ENCODE measurements around the gene JPT2. TPM values are rescaled to one million over a fixed set of nuclear protein-coding genes. Genes with fewer than 3 reads are reported as not detected.

The JPT2 gene
- total and polyA plus RNA-seq, 2 experiments from 2014 or later, result 43.8 to 139 TPM

DNA sequence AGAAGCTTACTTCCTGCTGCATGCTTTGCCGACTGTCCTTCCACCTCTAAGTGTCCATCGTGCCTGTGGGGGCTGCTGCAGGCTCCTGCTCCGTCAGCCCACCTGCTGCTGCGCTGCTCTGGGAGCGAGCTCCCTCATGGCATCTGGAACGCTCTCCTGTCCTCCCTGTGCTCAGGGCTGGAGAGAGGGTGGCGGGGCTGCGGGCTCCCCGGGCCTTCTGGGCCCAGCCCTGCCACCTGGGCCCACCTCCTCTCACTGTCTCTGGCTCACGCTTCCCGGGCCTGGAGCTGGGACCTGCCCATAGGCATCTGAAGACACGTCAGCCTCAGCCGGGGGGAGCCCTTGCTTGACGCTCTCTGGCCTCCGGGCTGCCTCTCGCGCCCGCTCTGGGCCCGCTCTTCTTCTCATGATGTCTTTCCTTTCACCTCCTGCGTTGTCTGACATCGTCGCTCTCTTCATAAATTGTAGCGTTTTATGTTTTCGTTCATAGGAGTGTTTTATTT, 66.3 kb downstream of the JPT2 start:
- H2AFZ ChIP-seq, result no peak overlapping the region
- H3K4me3 ChIP-seq, result no peak overlapping the region
- H3K79me2 ChIP-seq (replicated peaks; ENCODE audit: insufficient read depth), result no peaks in the 10 kb centered on the region
- H3K36me3 ChIP-seq (ENCODE audit: insufficient read depth), result no peaks in the 10 kb centered on the region
- Mint-ChIP-seq H3K9me3 (peaks cover 3% of the 10 kb centered on the region; the same call in 2 of the 3 replicates), H3K27ac (no peak overlapping the region), H3K36me3 (ENCODE audit: low read depth) (peaks cover 16% of the 10 kb centered on the region), H3K27me3 (ENCODE audit: insufficient read depth, low read depth, poor library complexity) (peaks cover 10% of the 10 kb centered on the region), H3K4me1 (no peaks in the 10 kb centered on the region), H3K4me3 (no peak overlapping the region)
- H4K20me1 ChIP-seq (replicated peaks; ENCODE audit: insufficient read depth), result no peaks in the 10 kb centered on the region
- no peaks in the 10 kb centered on the region for H3K27me3 ChIP-seq (ENCODE audit: insufficient read depth)
- H3F3A ChIP-seq (replicated peaks; ENCODE audit: low read depth), result peaks cover 9% of the 10 kb centered on the region
- H3K4me1 ChIP-seq (ENCODE audit: insufficient read depth), result no peaks in the 10 kb centered on the region
- no peak overlapping the region for H3K27ac ChIP-seq (ENCODE audit: low read depth)
- peak; percentile 51 for ATAC-seq
- peak; percentile 22 for DNase-seq (ENCODE audit: low spot score)
- no peak overlapping the region for H3K4me2 ChIP-seq
- TF ChIP-seq ZNF331 (CRISPR knock-in tag; IDR thresholded peaks at IDR 0.05; ENCODE audit: low read depth) (no peak), EZH2phosphoT487 (IDR thresholded peaks at IDR 0.05; ENCODE audit: unreplicated experiment) (no peak), CREB1 (CRISPR knock-in tag; IDR thresholded peaks at IDR 0.05; ENCODE audit: low read depth) (no peak), JUNB (IDR thresholded peaks at IDR 0.05; ENCODE audit: unreplicated experiment) (no peak), EZH2 (IDR thresholded peaks at IDR 0.05; ENCODE audit: low read depth, unreplicated experiment) (no peak), ZNF114 (CRISPR knock-in tag; IDR thresholded peaks at IDR 0.05) (no peak), POLR2AphosphoS5 (IDR thresholded peaks at IDR 0.05; ENCODE audit: low read depth) (no peak), NANOG (IDR thresholded peaks at IDR 0.05; ENCODE audit: borderline replicate concordance) (no peak), STAT1 (IDR thresholded peaks at IDR 0.05; ENCODE audit: unreplicated experiment) (no peak)
- TF ChIP-seq, protein P1, sequence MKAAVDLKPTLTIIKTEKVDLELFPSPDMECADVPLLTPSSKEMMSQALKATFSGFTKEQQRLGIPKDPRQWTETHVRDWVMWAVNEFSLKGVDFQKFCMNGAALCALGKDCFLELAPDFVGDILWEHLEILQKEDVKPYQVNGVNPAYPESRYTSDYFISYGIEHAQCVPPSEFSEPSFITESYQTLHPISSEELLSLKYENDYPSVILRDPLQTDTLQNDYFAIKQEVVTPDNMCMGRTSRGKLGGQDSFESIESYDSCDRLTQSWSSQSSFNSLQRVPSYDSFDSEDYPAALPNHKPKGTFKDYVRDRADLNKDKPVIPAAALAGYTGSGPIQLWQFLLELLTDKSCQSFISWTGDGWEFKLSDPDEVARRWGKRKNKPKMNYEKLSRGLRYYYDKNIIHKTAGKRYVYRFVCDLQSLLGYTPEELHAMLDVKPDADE (IDR thresholded peaks at IDR 0.05), result no peak
- TF ChIP-seq, protein P2, sequence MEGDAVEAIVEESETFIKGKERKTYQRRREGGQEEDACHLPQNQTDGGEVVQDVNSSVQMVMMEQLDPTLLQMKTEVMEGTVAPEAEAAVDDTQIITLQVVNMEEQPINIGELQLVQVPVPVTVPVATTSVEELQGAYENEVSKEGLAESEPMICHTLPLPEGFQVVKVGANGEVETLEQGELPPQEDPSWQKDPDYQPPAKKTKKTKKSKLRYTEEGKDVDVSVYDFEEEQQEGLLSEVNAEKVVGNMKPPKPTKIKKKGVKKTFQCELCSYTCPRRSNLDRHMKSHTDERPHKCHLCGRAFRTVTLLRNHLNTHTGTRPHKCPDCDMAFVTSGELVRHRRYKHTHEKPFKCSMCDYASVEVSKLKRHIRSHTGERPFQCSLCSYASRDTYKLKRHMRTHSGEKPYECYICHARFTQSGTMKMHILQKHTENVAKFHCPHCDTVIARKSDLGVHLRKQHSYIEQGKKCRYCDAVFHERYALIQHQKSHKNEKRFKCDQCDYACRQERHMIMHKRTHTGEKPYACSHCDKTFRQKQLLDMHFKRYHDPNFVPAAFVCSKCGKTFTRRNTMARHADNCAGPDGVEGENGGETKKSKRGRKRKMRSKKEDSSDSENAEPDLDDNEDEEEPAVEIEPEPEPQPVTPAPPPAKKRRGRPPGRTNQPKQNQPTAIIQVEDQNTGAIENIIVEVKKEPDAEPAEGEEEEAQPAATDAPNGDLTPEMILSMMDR (conservative IDR thresholded peaks at IDR 0.05; ENCODE audit: low read depth in 2 of 2), result no peak
- TF ChIP-seq, protein P3, sequence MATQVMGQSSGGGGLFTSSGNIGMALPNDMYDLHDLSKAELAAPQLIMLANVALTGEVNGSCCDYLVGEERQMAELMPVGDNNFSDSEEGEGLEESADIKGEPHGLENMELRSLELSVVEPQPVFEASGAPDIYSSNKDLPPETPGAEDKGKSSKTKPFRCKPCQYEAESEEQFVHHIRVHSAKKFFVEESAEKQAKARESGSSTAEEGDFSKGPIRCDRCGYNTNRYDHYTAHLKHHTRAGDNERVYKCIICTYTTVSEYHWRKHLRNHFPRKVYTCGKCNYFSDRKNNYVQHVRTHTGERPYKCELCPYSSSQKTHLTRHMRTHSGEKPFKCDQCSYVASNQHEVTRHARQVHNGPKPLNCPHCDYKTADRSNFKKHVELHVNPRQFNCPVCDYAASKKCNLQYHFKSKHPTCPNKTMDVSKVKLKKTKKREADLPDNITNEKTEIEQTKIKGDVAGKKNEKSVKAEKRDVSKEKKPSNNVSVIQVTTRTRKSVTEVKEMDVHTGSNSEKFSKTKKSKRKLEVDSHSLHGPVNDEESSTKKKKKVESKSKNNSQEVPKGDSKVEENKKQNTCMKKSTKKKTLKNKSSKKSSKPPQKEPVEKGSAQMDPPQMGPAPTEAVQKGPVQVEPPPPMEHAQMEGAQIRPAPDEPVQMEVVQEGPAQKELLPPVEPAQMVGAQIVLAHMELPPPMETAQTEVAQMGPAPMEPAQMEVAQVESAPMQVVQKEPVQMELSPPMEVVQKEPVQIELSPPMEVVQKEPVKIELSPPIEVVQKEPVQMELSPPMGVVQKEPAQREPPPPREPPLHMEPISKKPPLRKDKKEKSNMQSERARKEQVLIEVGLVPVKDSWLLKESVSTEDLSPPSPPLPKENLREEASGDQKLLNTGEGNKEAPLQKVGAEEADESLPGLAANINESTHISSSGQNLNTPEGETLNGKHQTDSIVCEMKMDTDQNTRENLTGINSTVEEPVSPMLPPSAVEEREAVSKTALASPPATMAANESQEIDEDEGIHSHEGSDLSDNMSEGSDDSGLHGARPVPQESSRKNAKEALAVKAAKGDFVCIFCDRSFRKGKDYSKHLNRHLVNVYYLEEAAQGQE (IDR thresholded peaks at IDR 0.05; ENCODE audit: unreplicated experiment), result no peak
- TF ChIP-seq, protein P4, sequence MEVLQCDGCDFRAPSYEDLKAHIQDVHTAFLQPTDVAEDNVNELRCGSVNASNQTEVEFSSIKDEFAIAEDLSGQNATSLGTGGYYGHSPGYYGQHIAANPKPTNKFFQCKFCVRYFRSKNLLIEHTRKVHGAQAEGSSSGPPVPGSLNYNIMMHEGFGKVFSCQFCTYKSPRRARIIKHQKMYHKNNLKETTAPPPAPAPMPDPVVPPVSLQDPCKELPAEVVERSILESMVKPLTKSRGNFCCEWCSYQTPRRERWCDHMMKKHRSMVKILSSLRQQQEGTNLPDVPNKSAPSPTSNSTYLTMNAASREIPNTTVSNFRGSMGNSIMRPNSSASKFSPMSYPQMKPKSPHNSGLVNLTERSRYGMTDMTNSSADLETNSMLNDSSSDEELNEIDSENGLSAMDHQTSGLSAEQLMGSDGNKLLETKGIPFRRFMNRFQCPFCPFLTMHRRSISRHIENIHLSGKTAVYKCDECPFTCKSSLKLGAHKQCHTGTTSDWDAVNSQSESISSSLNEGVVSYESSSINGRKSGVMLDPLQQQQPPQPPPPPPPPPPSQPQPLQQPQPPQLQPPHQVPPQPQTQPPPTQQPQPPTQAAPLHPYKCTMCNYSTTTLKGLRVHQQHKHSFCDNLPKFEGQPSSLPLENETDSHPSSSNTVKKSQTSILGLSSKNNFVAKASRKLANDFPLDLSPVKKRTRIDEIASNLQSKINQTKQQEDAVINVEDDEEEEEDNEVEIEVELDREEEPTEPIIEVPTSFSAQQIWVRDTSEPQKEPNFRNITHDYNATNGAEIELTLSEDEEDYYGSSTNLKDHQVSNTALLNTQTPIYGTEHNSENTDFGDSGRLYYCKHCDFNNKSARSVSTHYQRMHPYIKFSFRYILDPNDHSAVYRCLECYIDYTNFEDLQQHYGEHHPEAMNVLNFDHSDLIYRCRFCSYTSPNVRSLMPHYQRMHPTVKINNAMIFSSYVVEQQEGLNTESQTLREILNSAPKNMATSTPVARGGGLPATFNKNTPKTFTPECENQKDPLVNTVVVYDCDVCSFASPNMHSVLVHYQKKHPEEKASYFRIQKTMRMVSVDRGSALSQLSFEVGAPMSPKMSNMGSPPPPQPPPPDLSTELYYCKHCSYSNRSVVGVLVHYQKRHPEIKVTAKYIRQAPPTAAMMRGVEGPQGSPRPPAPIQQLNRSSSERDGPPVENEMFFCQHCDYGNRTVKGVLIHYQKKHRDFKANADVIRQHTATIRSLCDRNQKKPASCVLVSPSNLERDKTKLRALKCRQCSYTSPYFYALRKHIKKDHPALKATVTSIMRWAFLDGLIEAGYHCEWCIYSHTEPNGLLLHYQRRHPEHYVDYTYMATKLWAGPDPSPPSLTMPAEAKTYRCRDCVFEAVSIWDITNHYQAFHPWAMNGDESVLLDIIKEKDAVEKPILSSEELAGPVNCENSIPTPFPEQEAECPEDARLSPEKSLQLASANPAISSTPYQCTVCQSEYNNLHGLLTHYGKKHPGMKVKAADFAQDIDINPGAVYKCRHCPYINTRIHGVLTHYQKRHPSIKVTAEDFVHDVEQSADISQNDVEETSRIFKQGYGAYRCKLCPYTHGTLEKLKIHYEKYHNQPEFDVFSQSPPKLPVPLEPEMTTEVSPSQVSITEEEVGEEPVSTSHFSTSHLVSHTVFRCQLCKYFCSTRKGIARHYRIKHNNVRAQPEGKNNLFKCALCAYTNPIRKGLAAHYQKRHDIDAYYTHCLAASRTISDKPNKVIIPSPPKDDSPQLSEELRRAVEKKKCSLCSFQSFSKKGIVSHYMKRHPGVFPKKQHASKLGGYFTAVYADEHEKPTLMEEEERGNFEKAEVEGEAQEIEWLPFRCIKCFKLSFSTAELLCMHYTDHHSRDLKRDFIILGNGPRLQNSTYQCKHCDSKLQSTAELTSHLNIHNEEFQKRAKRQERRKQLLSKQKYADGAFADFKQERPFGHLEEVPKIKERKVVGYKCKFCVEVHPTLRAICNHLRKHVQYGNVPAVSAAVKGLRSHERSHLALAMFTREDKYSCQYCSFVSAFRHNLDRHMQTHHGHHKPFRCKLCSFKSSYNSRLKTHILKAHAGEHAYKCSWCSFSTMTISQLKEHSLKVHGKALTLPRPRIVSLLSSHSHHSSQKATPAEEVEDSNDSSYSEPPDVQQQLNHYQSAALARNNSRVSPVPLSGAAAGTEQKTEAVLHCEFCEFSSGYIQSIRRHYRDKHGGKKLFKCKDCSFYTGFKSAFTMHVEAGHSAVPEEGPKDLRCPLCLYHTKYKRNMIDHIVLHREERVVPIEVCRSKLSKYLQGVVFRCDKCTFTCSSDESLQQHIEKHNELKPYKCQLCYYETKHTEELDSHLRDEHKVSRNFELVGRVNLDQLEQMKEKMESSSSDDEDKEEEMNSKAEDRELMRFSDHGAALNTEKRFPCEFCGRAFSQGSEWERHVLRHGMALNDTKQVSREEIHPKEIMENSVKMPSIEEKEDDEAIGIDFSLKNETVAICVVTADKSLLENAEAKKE (CRISPR knock-in tag; IDR thresholded peaks at IDR 0.05), result no peak
- no peaks in the 10 kb centered on the region for H3K9me2 ChIP-seq (ENCODE audit: insufficient read depth)
